Suprapubic skin (tissue), 3 donors: ENCODE results near the gene BRINP3.

Experiments used
- CTCF ChIP-seq, 2 donors: fragments of 200-600 bp in 1 of 2; fragments of 450-650 bp in 1 of 2; sonication (generic) in 1 of 2; IDR thresholded peaks; one replicate each; pipeline ENCODE4 v1.5.1; 2016 to 2019; ENCODE audit warnings: antibody characterized with exemption in 2 of 2, mild to moderate bottlenecking in 1 of 2, moderate library complexity in 1 of 2
- EP300 ChIP-seq: sonication (generic); formaldehyde crosslinking; IDR thresholded peaks from one replicate; pipeline ENCODE4 v1.6.1; 2017; ENCODE audit warnings: antibody characterized with exemption

- TF ChIP-seq EP300 (no peak), CTCF (IDR thresholded peaks at IDR 0.05) (no peak)
Observed at GRCh38 chr1:190252046-190252445, 225.6 kb downstream of the BRINP3 start.
